ENCODE measurements around the gene VMAC.
A peak's percentile ranks its signal among the peaks of the same experiment; 100 is the strongest.
"Not testable (repeated sequence)": the region's sequence is repeated elsewhere in the genome, so short reads cannot be mapped to it uniquely, and the experiment has no call there.

The VMAC gene
- 4.3 to 32.4 (median 18.6) reads per million in 9 experiments for total RNA-seq

GRCh38 chr19:5904352-5905113 lies at the start of gene VMAC:
Gene VMAC, plus strand, starts transcription at chr19:5904872. Its CDS starts 19 bp downstream, at chr19:5904891.
- H3K36me3 Mint-ChIP-seq (ENCODE audit: insufficient read depth): peaks cover 26% of the 10 kb centered on the region
- ATAC-seq (replicated peaks) (peak; percentile 72), DNase-seq (peak; percentile 100)
- H3K4me3 Mint-ChIP-seq: peak within 1 kb of the TSS; percentile 94 to 95
- peaks cover 22 to 30% of the 10 kb centered on the region in 2 donors for H3K4me1 Mint-ChIP-seq (ENCODE audit: low read depth in 2 of 2)
- no peaks in the 10 kb centered on the region for H3K27me3 Mint-ChIP-seq
- peak within 1 kb of the TSS; percentile 95 to 98 for H3K27ac Mint-ChIP-seq
- H3K9me3 Mint-ChIP-seq: no peaks in the 10 kb centered on the region

GRCh38 chr19:5855151-5855550 lies 49.5 kb upstream of the VMAC start:
- not testable (repeated sequence) for H3K4me3 Mint-ChIP-seq; DNase-seq; H3K27ac Mint-ChIP-seq; H3K9me3 Mint-ChIP-seq; H3K4me1 Mint-ChIP-seq (ENCODE audit: low read depth in 2 of 2); H3K36me3 Mint-ChIP-seq (ENCODE audit: insufficient read depth); ATAC-seq (replicated peaks)
- H3K27me3 Mint-ChIP-seq: peaks cover 13 to 24% of the 10 kb centered on the region in 2 donors

- H3K27ac Mint-ChIP-seq: no peak overlapping the region
- H3K4me3 Mint-ChIP-seq: no peak overlapping the region
- peaks cover 22 to 37% of the 10 kb centered on the region in 2 donors for H3K27me3 Mint-ChIP-seq
- peaks cover 4% of the 10 kb centered on the region for H3K36me3 Mint-ChIP-seq (ENCODE audit: insufficient read depth)
- H3K9me3 Mint-ChIP-seq: no peaks in the 10 kb centered on the region
- H3K4me1 Mint-ChIP-seq (ENCODE audit: low read depth in 2 of 2): peaks cover 0 to 1% of the 10 kb centered on the region in 2 donors
- DNase-seq: no peak
- no peak for ATAC-seq (replicated peaks)
Observed at GRCh38 chr19:5857203-5858081, 47.2 kb upstream of the VMAC start.

GRCh38 chr19:5863030-5863665 lies 41.5 kb upstream of the VMAC start:
- ATAC-seq (replicated peaks) (no peak), DNase-seq (no peak)
- H3K27ac Mint-ChIP-seq: no peak overlapping the region
- peaks cover 7% of the 10 kb centered on the region for H3K36me3 Mint-ChIP-seq (ENCODE audit: insufficient read depth)
- peaks cover 29 to 67% of the 10 kb centered on the region in 2 donors for H3K27me3 Mint-ChIP-seq
- H3K4me3 Mint-ChIP-seq: no peak overlapping the region
- peaks cover 0 to 1% of the 10 kb centered on the region in 2 donors for H3K4me1 Mint-ChIP-seq (ENCODE audit: low read depth in 2 of 2)
- no peaks in the 10 kb centered on the region for H3K9me3 Mint-ChIP-seq

- ATAC-seq (replicated peaks): no peak
- DNase-seq: no peak
- Mint-ChIP-seq H3K27me3 (peaks cover 30 to 69% of the 10 kb centered on the region in 2 donors), H3K27ac (peak overlapping the region in 1 of 2 donors; percentile 60), H3K9me3 (no peaks in the 10 kb centered on the region), H3K4me1 (ENCODE audit: low read depth in 2 of 2) (peaks cover 0 to 1% of the 10 kb centered on the region in 2 donors), H3K4me3 (no peak overlapping the region), H3K36me3 (ENCODE audit: insufficient read depth) (peaks cover 8% of the 10 kb centered on the region)
Observed at GRCh38 chr19:5864013-5864720, 40.5 kb upstream of the VMAC start.

GRCh38 chr19:5864725-5865486 lies 39.8 kb upstream of the VMAC start:
- DNase-seq (no peak), ATAC-seq (replicated peaks) (no peak)
- Mint-ChIP-seq H3K9me3 (no peaks in the 10 kb centered on the region), H3K4me3 (no peak overlapping the region), H3K27me3 (peaks cover 28 to 65% of the 10 kb centered on the region in 2 donors), H3K36me3 (ENCODE audit: insufficient read depth) (peaks cover 11% of the 10 kb centered on the region), H3K4me1 (ENCODE audit: low read depth in 2 of 2) (peaks cover 0 to 1% of the 10 kb centered on the region in 2 donors), H3K27ac (no peak overlapping the region)

- Mint-ChIP-seq H3K4me1 (ENCODE audit: low read depth in 2 of 2) (no peaks in the 10 kb centered on the region), H3K4me3 (no peak overlapping the region)
Observed at GRCh38 chr19:5865772-5866171, 38.9 kb upstream of the VMAC start.

GRCh38 chr19:5867201-5868136 lies 37.2 kb upstream of the VMAC start:
- Mint-ChIP-seq H3K27me3 (peaks cover 17 to 57% of the 10 kb centered on the region in 2 donors), H3K4me3 (no peak overlapping the region)

More at GRCh38 chr19:5865772-5866171, 38.9 kb upstream of the VMAC start:
- DNase-seq (no peak), ATAC-seq (replicated peaks) (no peak)
- Mint-ChIP-seq H3K36me3 (ENCODE audit: insufficient read depth) (peaks cover 7% of the 10 kb centered on the region), H3K9me3 (no peaks in the 10 kb centered on the region), H3K27me3 (peaks cover 24 to 66% of the 10 kb centered on the region in 2 donors), H3K27ac (no peak overlapping the region)

GRCh38 chr19:5870986-5871394 lies 33.7 kb upstream of the VMAC start:
- Mint-ChIP-seq H3K27me3 (peaks cover 8 to 27% of the 10 kb centered on the region in 2 donors), H3K36me3 (ENCODE audit: insufficient read depth) (peaks cover 8% of the 10 kb centered on the region), H3K4me3 (no peak overlapping the region), H3K4me1 (ENCODE audit: low read depth in 2 of 2) (no peaks in the 10 kb centered on the region), H3K27ac (peak overlapping the region in 1 of 2 donors; percentile 66), H3K9me3 (no peaks in the 10 kb centered on the region)
- DNase-seq: no peak
- ATAC-seq (replicated peaks): no peak

More at GRCh38 chr19:5867201-5868136, 37.2 kb upstream of the VMAC start:
- Mint-ChIP-seq H3K4me1 (ENCODE audit: low read depth in 2 of 2) (no peaks in the 10 kb centered on the region), H3K27ac (no peak overlapping the region), H3K36me3 (ENCODE audit: insufficient read depth) (peaks cover 7% of the 10 kb centered on the region), H3K9me3 (no peaks in the 10 kb centered on the region)
- DNase-seq (no peak), ATAC-seq (replicated peaks) (no peak)

- Mint-ChIP-seq H3K9me3 (no peaks in the 10 kb centered on the region), H3K36me3 (ENCODE audit: insufficient read depth) (peaks cover 13% of the 10 kb centered on the region), H3K27me3 (peaks cover 6 to 34% of the 10 kb centered on the region in 2 donors), H3K4me3 (no peak overlapping the region), H3K27ac (no peak overlapping the region), H3K4me1 (ENCODE audit: low read depth in 2 of 2) (no peaks in the 10 kb centered on the region)
- no peak for ATAC-seq (replicated peaks)
- DNase-seq: no peak
Observed at GRCh38 chr19:5873617-5874199, 31.0 kb upstream of the VMAC start.

GRCh38 chr19:5874496-5874895 lies 30.2 kb upstream of the VMAC start:
- H3K9me3 Mint-ChIP-seq; DNase-seq; ATAC-seq (replicated peaks): not testable (repeated sequence)

More at GRCh38 chr19:5874496-5874895, 30.2 kb upstream of the VMAC start:
- H3K27ac Mint-ChIP-seq; H3K4me1 Mint-ChIP-seq (ENCODE audit: low read depth in 2 of 2); H3K4me3 Mint-ChIP-seq; H3K36me3 Mint-ChIP-seq (ENCODE audit: insufficient read depth): not testable (repeated sequence)
- H3K27me3 Mint-ChIP-seq: peaks cover 6 to 34% of the 10 kb centered on the region in 2 donors
